Keratinocyte (primary cell): ENCODE data around the gene ITPR2.

Experiments
- CTCF ChIP-seq, 3 experiments: IDR thresholded peaks in 1 of 3; conservative IDR thresholded peaks in 1 of 3; optimal IDR thresholded peaks in 1 of 3; 2 replicates in 2 of 3; 3 replicates in 1 of 3; pipeline versions ENCODE3 to v1.5.1; 2011; ENCODE audit warnings: low read length in 3 of 3, mild to moderate bottlenecking in 3 of 3, moderate library complexity in 2 of 3, control low read depth in 1 of 3, inconsistent platforms in 1 of 3; ENCODE audit not compliant: insufficient read depth in 2 of 3; ENCODE audit errors: extremely low read depth in 1 of 3
- EZH2 ChIP-seq: IDR thresholded peaks from one replicate; pipeline ENCODE4 v1.6.1; 2012; ENCODE audit warnings: inconsistent platforms, mild to moderate bottlenecking, low read length, moderate library complexity

- TF ChIP-seq CTCF (optimal IDR thresholded peaks at IDR 0.05 in 1 of 3, IDR thresholded peaks at IDR 0.05 in 1 of 3, conservative IDR thresholded peaks at IDR 0.05 in 1 of 3; ENCODE audit: extremely low read depth in 1 of 3, insufficient read depth in 2 of 3, low read length in 3 of 3), result no peak
- TF ChIP-seq EZH2, result no peak
Measured at GRCh38 chr12:26809611-26810285, 23.2 kb downstream of the ITPR2 start.
